NCI-H524 treated with DMSO at 0.1 percent for 48 hours (cell line): ENCODE data around the gene GPR78.

Source experiments
- DNase-seq: peaks from one replicate; lab custom pipeline; 2025; lab: John Stamatoyannopoulos, UW

GPR78 gene, protein sequence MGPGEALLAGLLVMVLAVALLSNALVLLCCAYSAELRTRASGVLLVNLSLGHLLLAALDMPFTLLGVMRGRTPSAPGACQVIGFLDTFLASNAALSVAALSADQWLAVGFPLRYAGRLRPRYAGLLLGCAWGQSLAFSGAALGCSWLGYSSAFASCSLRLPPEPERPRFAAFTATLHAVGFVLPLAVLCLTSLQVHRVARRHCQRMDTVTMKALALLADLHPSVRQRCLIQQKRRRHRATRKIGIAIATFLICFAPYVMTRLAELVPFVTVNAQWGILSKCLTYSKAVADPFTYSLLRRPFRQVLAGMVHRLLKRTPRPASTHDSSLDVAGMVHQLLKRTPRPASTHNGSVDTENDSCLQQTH

DNA sequence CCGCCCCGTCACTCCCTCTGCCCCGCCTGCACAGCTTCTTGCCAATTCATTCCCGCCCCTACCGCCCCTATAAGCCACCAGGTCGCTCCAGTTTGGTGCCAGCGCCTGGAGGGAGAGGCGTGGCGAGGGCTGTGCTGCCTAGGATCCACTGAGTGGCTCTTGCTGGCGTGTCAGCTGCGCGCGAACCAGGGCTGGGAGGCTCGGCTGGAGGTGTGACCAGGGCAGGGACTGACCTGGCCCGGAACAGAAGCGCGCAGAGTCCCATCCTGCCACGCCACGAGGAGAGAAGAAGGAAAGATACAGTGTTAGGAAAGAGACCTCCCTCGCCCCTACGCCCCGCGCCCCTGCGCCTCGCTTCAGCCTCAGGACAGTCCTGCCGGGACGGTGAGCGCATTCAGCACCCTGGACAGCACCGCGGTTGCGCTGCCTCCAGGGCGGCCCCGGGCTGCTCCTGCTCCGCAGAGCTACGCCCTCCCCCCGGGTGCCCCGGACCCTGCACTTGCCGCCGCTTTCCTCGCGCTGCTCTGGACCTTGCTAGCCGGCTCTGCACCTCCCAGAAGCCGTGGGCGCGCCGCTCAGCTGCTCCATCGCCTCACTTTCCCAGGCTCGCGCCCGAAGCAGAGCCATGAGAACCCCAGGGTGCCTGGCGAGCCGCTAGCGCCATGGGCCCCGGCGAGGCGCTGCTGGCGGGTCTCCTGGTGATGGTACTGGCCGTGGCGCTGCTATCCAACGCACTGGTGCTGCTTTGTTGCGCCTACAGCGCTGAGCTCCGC lies at the start of gene GPR78:
Gene GPR78 (plus strand): TSS at position 72 of the 773 bp plus-strand sequence. CDS start 591 bp downstream, at position 663.
- DNase-seq = no peak

DNA sequence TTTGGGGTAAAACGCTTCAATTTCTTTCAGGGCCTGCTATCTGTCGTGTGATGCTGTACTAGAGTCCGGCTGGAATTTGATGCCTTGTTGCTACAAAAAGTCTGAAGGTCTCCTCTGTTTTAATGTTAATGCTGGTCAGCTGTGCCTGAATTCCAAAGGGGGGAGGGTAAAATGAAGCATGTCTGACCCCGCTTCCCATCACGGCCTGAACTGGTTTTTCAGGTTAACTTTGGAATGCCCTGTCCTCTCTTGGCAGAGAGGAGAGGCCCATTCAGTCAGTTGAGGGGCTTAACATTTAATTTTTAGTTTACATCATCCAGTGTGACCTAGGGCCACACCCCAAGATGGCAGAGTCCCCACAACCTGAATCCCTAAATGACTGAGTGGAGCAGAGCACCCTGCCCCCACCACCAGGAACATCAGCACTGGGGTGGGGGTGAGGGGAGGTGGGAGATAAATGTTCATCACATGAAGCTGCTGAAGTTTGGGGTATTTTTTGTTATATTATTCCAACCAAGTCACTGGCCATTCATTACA lies 47.9 kb upstream of the GPR78 start:
- no peak for DNase-seq

DNA sequence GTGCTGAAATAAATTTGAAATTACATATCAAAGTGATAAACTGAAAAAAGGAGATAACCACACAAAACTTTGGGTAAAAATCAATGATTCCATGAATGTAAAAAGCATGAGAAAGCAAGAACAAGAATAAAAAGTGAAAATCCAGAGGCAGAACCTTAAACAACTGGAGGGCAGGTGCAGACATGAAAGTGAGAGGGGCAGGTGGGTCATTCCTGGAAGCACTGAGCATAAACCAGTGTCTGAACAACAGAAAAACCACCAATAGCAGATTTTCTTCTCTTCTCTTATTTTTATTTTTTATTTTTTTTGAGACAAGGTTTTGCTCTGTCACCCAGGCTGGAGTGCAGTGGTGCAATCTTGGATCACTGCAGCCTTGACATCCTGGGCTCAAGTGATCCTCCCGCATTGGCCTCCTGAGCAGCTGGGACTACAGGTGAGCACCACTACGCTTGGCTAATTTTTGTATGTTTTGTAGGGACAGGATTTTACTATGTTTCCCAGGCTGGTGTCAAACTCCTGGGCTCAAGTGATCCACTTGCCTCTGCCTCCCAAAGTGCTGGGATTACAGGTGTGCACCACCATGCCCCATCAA lies 46.8 kb upstream of the GPR78 start:
- DNase-seq = no peak

DNA sequence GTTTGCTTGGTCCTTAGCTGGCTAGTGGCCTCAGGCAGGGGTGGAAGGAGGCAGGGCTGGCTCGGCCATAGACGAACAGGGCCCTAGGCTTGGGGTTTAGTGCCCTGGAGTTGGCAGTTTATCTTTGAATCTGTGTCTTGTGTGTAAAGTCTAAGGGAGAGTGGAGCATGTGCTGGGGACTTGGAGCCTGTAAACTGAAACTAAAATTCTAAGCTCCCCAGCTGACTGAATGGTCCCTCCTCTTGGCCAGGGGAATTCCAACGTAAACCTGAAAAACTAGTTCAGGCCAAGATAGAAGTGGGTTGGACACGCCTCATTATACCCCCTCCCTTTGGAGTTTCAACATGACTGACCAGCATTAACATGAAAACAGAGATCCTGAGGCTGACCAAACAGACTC lies 46.1 kb upstream of the GPR78 start:
- no peak for DNase-seq

DNA sequence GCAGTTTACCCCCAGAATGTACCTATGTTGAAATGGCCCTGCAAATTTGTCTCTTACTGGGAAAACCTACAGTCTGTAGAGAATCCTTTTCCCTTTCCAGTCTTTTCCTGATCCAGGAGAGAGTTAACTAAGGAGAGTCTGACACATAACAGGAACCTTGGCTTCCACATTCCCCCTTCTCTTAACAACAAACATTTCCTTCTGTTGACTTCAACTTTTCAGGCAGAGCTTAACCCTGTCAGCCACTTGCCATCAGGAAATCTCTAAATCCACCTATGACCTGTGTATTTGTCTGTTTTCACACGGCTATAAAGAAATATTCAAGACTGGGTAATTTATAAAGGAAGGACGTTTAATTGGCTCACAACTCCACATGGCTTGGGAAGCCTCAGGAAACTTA lies 45.6 kb upstream of the GPR78 start:
- no peak for DNase-seq

DNA sequence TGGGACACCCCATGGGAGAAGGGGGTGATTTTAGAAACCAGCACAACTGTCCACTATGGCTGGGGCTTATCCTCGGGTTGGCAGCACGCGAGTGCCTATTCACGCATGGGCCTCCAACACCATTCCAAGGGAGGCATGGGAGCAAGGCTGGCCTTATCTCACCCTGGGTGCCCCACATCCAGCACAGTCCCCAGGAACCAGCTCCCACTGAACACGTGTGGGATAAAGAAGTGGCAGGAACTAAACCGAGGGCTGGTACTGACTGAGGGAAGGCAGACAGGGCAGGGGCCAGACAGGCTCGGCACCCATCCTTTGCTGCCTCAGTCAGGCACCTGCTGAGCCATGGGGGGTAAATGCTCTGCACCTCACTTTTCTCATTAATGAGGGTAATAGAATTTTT lies 43.7 kb upstream of the GPR78 start:
- no peak for DNase-seq

DNA sequence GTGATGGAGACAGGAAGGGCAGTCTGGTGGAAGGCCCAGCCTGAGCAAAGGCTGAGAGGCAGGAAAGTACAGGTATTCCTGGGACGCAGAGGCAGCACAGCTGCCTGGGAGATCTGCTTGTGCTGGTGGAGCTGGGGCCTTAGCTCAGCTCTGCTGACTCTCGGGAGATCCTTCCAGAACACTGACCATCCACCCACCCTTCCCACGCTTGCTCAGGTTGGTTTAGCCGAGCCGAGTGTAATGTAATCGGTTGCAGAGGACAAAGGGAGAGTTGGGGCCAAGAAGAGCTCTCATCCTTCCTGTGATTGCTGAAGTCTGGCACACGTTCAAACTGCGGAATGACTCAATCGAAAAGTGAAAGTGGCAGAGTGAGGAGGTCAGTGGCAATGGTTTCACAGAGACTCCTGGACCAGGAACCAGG lies 43.1 kb upstream of the GPR78 start:
- no peak for DNase-seq

DNA sequence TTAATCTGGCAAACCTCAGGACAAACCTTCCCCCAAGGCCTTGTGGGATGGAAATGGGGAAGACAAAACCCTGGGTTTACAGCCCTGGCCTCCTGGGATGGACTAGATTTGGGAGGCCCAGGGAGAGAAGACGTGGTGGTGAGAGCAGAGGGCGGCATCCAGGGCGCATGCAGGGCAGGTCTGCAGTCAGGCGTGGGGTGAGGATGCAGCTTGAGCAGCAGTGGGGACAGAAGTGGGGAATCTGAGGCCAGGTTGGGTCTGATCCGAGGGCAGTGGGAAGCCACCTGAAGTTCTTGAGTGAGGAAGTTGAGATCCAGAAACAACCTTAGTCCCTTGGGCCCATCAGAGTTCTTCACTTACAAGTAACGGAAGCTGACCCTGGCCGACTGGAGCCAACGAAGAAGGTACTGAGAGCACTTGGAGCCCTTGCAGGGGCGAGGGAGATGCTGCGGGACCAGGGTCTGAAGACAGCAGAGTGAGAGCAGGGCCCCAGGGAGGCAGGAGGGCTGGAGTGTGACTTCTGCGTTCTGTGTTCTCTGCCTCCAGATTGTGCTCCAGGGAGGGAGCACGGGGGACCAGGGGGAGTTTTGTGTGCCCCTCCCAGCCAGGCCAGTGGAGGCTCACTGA lies 42.0 kb upstream of the GPR78 start:
- no peak for DNase-seq

DNA sequence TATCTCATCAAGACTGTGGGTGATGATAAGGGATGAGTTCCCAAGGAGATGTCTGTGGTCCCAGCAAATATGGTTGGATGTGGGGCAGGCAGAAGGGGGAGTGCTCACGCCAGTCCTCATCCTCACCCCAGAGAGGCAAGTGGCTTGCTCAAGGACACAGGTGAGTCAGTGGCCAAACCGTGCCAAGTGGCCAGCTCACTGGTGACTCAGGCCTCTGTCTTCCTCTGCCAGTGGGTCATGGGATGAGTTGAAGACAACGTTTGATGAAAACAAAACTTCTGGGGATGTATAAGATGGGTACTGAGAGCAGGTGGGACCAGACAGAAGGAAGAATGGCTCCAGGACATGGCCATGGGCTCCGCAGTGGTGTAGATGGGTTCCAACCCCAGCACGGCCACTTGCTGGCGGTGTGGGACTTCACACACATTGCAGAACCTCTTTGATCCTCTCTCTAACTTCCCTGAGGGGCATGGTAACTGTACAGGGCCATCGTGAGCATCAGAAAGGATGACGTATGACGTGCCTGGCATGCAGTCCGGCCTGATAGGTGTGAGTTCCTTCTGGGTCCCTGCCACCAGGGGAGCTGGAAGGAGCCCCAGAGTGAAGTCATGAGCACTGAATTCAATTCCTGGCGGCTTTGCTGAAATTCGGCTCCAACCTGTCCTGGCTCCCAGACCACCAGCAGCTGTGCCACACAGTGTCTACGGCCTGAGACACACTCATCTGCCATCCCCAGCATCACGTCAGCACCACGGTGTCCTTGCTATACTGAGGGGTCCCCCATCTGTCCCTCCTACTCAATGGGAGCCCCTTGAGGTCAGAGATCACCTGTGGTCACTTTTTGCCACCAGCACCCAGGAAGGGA lies 41.3 kb upstream of the GPR78 start:
- no peak for DNase-seq

DNA sequence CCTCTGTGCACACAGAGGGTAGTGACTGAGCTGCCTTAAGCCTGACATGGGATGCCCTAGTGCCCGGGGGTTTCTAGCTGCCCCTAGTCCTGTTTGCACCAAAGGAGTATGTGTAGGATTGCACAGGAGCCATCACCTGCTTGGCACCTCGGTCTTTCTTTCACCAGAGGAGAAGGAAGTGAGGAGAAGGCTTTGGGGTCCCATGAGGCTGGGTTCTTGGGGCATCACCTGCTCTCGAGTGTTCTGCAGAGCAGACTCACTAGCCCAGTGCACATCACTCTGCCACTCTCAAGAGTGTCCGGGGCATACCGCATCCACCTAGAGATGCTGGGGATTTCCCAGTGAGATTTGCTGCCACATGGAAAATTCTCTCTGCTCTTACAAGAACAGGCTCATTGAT lies 40.5 kb upstream of the GPR78 start:
- DNase-seq = no peak

DNA sequence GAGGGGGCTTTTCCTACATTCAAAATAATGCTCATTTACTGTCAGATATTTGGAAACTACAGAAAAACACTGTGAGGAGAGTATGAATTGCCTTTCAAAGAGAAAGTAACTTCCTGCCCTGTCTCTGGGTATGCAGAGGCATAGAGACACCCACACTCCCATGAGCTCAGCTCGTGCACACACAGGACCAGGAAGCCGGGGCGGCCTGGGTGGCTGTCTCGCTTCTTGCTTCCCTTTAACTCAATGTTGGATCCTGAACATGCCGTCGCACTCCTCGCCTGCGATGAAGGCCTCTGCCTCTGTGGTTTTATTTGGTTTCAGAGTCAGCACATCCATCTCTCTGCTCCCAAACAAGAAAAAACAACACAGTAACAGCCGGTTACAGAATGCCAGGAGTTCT lies 40.1 kb upstream of the GPR78 start:
- no peak for DNase-seq

DNA sequence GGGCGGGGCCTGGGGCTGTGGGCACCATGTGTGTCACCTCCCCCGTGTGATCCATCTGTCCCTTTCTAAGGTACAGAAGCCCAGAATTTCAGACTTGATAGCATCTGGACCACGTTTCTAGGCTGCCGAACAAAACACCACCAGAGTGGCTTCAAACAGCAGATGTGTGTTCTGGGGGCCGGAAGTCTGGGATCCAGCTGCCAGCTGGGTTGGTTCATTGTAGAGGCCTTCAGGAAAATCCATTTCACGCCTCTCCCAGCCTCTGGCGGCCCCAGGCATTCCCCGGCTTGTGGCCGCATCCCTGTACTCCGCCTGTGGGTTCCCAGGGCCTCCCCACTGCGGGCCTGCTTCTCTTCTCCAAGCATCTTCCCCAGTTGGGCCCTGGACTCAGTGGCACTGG lies 39.6 kb upstream of the GPR78 start:
- DNase-seq = no peak

DNA sequence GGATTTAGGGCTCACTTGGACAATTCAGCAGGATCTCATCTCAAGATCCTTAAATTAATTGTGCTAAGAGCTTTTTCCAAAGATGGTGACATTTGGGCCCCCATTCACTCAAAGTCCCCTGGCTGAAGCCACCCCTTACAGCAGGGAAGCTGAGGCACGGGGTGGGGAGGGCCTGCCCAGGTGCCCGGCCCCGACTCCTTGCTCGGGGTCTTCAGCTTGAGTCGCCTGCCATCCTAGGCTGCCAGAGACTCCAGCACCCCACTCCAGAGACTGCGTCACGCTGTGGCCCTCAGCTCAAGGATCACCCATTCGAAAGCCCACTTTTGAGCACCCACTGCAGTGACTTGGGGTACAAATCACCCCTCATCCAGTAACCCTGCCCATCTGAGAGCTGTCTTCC lies 39.2 kb upstream of the GPR78 start:
- no peak for DNase-seq

DNA sequence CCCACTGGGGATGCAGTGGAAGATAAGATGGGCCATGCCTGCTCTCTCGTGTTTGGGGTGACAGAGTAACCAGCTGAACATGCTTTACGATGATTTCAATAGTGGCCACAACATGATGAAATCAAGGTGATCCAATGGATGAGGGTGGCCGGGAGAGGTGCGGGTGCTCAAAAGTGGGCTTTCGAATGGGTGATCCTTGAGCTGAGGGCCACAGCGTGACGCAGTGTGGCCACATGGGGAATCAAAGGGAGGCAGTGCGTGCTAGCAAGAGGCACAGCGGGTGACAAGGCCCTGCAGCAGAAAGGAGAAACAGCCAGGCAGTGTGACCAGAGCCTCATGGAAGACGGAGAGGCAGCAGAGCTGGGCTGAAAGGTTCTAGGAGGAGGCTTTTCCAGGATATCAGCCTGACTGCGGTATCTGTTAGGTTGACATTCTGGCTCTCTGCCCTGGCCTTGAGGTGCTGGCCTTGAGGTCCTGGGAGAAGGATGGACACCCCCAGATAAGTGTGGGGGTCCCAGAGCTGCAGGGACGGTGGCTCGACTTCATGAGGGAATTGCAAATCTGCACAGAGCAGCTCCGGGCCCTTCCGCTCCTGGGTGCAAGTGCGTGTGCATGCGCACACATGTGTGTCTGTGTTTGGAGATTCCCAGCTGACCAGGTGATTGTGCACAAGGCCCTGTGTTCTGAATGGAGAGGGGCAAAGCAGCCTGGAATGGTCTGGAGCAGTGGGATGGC lies 38.0 kb upstream of the GPR78 start:
- DNase-seq = no peak

DNA sequence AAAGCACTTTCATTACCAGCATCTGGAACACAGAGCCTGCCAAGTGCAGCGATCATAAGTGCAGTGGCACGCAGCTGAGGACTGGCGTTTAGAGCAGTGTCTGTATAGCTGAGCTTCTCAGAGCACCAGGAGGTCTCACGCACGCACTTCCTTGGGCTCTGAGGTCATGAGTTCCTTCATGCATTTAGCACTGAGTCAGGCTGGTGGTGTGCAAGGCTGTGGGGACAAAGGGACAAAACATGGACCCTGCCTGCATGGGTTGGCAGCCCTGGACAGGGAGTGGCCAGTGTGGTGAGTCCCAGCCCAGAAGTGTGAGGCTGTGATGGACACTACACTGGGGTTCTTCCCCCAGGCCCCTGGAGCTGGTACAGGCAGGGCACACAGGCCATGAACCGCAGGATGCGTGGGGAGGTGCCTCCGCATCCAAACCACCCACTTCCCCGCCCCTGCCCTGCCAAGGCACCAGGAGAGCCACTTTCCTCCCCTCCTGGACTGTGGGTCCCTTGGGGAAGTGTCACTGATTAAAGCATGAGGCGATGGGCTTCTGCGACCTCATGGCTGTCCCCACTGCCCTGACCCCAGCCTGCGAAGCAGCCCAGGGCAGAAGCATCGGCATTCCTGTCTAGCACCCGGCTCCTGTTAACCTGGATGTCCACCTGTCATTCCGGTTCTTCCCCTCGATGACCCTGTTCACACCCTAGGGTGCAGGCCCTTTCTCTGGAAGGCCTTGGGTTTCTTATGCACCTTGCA lies 37.2 kb upstream of the GPR78 start:
- no peak for DNase-seq

DNA sequence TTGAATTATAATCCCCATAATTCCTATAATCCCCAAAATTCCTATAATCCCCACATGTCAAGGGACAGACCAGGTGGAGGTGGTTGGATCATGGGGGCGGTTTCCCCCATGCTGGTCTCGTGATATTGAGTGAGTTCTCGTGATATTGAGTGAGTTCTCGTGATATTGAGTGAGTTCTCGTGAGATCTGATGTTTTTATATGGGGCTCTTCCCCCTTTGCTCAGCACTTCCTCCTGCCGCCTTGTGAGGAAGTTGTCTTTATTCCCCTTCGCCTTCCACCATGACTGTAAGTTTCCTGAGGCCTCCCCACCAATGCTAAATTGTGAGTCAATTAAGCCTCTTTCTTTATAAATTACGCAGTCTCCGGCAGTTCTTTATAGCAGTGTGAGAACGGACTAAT lies 36.6 kb upstream of the GPR78 start:
- DNase-seq = no peak

DNA sequence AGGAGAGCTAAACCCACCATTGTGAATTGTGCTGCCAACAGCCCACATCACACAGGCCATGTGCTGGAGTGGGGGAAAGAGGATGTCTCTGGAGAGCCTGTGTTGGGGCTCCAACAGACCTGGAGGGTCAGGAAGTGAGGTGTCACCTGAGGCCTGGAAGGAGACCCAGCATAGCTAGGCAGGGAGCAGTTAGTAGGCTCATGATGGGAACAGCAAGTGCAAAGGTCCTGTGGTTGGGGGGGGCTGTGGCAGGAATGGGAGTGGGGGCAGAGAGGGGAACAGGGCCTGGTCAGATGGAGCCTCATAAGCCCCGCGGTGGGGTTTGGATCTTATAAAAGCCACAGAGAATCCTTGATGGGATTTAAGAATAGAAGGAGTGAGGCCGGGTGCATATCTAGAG lies 35.9 kb upstream of the GPR78 start:
- no peak for DNase-seq

DNA sequence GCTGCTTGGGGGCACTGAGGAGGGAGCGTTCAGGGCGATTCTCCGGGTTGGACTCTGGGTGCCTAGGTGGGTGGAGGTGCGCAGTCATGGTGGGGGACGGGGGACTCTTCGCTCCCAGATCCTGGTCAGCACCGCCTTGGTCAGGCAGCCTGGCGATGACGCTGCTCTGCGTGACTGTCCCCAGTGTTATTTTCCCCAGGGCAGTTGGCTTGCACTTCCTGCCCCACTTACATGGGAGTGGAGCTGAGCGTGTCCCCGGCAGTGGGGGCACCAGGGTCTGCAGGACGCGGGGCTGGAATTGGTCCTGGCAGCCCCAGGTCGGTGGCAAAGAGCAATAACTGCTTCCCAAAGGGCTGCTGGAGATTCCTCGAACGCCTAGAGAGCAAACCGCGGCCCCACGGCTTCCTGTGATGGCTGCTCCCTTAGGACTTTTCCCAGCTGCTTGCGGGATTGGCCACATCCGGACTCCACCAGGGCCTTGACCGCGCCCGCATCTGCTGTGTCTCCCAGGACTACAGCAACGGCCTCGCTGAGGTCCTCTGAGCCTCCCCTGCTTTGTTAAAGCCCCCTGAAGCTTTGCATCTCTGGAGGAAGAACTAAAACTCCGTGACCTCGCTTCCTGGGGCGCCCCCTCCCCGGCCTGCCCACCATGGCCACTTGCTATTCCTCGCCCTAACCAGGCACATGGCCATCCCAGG lies 35.3 kb upstream of the GPR78 start:
- no peak for DNase-seq

DNA sequence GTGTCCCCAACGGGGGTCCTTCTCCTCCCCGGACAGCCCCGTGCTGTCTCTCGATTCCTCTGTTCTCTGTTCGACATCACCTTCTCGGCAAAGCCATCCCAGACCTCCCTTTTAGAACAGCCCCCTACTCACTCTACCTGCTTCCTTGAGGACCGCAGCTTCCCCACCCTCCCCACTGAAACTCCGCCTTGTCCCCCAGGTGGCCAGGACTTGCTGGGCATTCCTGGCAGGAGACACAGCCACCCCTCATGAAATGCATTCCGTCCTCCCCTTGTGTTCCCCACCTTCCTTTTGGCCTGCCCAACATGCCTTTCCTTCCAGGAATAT lies 34.8 kb upstream of the GPR78 start:
- no peak for DNase-seq

DNA sequence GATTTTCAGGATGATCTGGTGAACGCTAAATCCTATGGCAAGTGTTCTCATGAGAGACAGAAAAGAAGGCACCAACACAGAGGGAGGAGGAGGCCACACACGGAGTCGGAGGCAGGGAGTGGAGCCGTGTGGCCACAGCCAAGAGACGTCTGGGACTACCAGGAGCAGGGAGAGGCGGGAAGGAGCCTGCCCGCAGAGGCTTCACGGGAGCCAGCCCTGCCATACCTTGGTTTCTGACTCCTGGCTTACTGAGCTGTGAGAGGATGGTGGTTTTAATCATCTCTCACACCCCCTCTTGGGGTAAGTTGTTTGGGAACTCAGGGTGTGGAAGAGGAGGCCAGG lies 33.5 kb upstream of the GPR78 start:
- DNase-seq = no peak
